Stimulated activated CD8-positive, alpha-beta memory T cell treated with anti-CD3 and anti-CD28 coated beads, Interleukin-15, amount 100 ng/mL, for 24 hours (primary cell): Measurements from ENCODE around the gene HOMEZ.

Experiments used
- DNase-seq: peaks from one replicate; pipeline ENCODE4 v3.0.0-alpha.2; 2020; ENCODE audit warnings: low read depth

The HOMEZ gene

GRCh38 chr14:23307687-23308644 is 22.0 kb upstream of the HOMEZ start:
- DNase-seq, result no peak

GRCh38 chr14:23307146-23307530 is 21.2 kb upstream of the HOMEZ start:
- DNase-seq, result no peak

GRCh38 chr14:23306412-23307145 is 20.6 kb upstream of the HOMEZ start, which contains the start of gene BCL2L2:
BCL2L2 (plus strand) TSS chr14:23306833; CDS start chr14:23307768, 935 bp downstream.
- no peak for DNase-seq

GRCh38 chr14:23302290-23303225 is 16.6 kb upstream of the HOMEZ start, which contains the start of gene PPP1R3E:
PPP1R3E (minus strand) TSS chr14:23302859; CDS start chr14:23302576, 283 bp downstream.
- DNase-seq, result peak; percentile 61

GRCh38 chr14:23301969-23302289 is 16.0 kb upstream of the HOMEZ start:
- DNase-seq, result no peak

DNA sequence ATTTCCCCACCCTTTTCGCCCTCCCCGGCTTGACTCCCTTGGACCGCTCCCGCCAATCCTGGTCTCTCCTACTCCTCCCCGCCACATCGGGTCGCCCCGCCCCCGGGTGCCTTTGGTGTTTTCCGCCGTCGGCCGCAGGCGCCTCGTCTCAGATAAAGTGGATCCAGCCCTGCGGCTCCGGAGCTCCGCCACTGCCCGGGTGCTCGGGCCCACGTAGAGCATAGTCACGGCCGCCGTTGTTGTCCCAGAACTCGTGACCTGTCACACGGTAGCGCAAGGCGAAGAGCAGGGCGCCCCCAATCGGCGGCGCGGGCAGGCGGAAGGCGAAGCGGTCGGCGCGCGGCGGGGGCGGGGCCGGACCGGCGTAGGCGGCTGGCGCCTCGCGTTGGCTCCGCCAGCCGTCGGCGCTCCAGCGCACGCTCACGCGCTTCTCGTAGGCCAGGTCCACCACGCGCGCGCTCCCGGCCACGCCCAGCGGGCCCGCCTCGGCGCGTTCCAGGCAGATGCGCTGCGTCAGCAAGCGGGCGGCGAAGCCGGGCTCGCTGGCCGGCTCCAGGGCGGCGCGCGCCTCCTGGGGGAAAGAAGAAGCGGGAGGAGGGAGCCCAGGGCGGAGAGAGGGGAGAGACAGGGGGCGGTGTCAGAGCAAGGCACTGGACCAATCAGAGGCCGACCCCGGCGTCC is 15.5 kb upstream of the HOMEZ start:
- DNase-seq, result peak; percentile 95

- no peak for DNase-seq
Measured at GRCh38 chr14:23300687-23301223, 14.8 kb upstream of the HOMEZ start.

DNA sequence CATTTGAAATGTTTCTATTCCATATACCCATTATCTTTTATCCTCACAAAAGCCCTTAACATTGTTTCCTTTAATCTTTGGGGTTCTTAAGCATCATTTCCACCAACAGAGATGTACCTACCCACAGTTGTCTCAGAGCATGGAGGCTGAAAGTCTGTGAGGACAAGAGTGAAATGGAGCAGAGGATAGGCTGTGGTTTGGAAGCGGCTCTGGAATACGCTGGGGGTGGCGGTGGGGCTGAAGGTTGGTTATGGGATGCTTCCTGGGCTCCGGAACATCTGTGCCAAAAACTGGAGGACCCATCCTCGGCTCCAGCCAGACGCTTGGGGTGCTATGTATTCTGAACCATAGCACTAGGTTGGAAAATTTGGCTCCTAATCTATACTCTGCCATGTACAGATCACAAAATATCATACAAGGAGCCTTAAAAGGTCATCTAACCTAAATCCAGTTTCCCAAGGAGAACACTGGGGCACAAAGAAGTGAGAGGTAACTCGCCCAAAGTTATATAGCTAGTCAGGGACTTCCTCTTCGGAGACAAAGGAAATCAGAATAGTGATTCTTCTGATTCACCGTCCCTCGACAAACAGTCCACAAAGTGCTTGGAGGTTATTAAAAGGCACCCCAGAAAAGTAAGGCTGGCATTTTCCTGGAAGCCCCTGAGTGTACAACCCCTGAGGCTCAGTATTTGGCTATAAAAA is 14.2 kb upstream of the HOMEZ start:
- DNase-seq, result no peak

- no peak for DNase-seq
Measured at GRCh38 chr14:23299211-23299957, 13.5 kb upstream of the HOMEZ start.

- DNase-seq, result no peak
Measured at GRCh38 chr14:23297611-23298277, 11.8 kb upstream of the HOMEZ start.

DNA sequence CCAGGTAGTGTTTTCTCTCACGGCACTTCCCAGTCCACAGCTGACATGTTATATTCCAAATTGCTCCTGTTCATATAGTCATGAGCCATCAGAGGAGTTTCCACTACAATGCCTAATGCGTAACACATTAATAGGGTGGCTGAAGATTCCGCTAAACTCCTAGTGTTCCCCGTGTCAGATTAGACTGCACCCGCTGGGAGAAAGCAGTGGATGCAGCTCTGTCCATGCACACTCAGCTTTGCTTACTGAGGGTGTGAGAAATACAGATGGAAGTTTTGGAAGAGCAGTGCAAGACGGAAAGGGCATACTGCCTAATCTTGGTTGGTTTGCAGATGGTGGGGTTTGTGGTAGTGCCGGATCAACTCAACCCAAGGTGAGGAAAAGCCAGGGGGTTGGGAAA is 11.2 kb upstream of the HOMEZ start:
- DNase-seq, result no peak

DNA sequence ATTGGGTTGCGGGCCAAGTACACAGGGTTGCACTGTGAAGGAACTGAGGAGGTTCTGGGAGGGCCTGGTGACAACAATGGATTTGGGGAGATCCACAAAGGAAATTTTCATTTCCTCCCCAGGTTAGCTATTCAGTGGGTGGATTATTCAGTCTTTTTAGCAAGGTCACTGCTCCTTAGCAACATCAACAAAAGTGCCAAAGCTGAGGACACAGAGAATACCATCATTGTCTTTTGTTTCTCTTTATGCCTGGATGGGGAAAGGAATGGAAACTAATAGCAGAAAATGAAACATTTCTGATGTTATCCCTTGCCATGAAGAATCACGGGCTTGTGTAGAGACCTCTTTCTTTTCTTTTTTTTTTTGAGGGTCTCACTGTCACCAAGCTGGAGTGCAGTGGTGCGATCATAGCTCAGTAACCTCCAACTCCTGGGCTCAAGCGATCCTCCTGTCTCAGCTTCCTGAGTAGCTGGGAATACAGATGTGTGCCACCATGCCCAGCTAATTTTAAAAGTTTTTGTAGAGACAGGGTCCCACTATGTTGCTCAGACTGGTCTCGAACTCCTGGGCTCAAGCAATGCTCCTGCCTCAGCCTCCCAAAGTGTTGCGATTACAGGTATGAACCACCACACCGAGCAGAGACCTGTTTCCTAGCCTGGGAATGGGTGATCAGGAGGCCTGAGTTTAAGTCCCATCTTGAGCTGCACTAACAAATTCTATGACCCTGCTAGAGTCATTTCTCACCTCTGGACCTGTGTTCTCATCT is 10.3 kb upstream of the HOMEZ start:
- DNase-seq, result no peak

DNA sequence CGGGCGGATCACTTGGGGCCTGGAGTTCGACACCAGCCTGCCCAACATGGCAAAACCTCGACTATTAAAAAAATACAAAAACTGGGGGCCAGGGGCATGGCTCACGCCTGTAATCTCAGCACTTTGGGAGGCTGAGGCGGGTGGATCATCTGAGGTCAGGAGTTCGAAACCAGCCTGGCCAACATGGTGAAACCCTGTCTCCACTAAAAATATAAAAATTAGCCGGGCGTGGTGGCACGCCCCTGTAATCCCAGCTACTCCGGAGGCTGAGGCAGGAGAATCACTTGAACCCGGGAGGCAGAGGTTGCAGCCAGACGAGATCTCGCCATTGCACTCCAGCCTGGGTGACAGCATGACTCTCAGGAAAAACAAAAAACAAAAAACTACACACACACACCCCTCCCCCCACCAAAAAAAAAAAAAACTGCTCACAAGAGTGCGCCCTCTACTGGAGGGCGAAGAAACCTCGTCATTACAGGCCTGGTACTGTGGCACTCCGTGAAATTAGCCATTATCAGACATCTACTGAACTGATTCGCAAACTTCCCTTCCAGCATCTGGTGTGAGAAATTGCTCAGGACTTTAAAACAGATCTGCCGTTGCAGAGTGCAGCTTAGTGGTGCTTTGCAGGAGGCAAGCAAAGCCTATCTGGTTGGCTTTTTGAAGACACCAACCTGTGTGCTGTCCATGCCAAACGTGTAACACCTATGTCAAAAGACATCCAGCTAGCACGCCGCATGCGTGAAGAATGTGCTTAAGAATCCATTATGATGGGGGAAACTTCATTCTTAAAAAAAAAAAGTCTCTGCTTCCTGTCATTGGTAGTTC is 9.0 kb upstream of the HOMEZ start:
- DNase-seq, result no peak

GRCh38 chr14:23286902-23287479 is 1.1 kb upstream of the HOMEZ start:
- no peak for DNase-seq

DNA sequence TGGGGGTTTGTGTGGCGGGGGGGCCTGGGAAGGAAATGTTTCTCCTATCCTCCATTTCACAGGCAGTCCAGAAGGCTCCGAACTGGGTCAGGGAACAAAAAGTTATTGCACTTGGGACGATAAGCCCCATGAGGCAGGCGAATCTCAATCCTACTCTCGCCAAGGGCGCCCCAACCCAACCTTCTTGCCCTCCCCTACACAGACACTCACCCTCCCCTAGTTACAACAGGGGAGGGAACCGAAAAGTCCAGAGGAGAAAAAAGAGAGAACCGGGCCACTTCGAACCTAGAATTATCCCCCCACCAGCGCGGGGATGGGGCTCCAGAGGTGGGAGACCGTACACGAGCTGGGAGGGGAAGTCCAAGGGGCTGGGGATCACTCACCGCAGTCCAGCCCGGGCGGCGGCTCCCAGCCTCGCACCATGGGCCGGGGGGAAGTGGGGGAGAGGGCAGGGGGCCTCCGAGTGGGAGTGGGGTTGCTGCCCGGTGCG is 357 bp downstream of the HOMEZ start:
- no peak for DNase-seq

DNA sequence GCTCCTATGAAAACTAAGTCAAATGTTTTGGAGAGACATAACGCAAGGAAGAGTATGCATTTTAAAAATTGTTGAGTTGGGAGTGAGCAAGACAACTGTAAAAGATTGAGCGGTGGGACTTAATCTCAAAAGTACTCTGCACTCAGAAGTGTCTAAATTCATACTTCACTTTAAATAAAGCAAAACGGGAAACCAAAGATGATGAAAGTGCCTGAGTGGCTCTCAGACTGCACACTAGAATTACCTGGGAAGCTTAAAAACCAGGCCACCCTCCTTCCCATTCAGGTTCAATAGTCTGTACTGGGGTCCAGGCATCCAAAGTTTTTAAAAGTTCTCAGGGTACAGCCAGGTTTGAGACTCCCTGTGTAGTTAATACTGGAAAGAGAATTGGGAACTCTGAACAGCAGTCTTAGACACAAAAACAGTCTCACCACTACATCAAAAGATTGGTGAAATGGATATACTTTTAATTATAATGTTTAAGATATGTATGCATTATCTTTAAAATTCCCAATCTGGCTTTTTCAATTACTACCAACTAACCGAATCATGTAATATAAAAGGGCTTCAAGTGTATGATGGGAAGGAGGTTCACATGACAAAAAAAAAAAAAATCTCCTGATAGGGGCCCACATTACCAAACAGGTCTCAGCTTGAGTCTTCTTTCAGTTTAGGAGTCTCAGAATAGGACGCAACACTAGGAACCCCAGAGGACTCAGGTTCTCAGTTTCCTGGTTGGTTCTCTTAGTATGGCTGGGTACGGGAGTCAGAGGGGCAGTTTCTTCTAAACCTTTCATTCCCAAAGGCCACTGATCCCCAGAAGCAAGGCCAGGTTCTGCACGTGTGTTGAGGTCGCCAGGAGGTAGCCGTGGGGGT is 1.0 kb downstream of the HOMEZ start:
- DNase-seq, result no peak
